Type B pancreatic cell (in vitro differentiated cells): ENCODE results near the gene ANKRD33. TPM values are rescaled to one million over a fixed set of nuclear protein-coding genes. Genes with fewer than 3 reads are reported as not detected.

Experiments used
- DNase-seq: peaks from one replicate; pipeline ENCODE4 v3.0.0; 2021; ENCODE audit warnings: mixed read lengths; ENCODE audit not compliant: unreplicated experiment; ENCODE audit errors: extremely low spot score
- H3K27ac Mint-ChIP-seq: 2 replicates; pipeline ENCODE4 v1.8.0; 2021; ENCODE audit warnings: mild to moderate bottlenecking, mixed read lengths
- H3K27me3 Mint-ChIP-seq: 2 replicates; pipeline ENCODE4 v1.8.0; 2021; ENCODE audit warnings: mixed read lengths
- H3K36me3 Mint-ChIP-seq: 2 replicates; pipeline ENCODE4 v1.8.0; 2021; ENCODE audit warnings: mixed read lengths
- H3K4me1 Mint-ChIP-seq: one replicate; pipeline ENCODE4 v1.8.0; 2021; ENCODE audit warnings: mixed read lengths; ENCODE audit not compliant: unreplicated experiment
- H3K4me3 Mint-ChIP-seq: 2 replicates; pipeline ENCODE4 v1.8.0; 2021; ENCODE audit warnings: mild to moderate bottlenecking, mixed read lengths
- H3K9me3 Mint-ChIP-seq: 2 replicates; pipeline ENCODE4 v1.8.0; 2021; ENCODE audit warnings: mixed read lengths
- CTCF ChIP-seq: fragments of 200-600 bp; sonication (generic); conservative IDR thresholded peaks from 2 replicates; pipeline ENCODE4 v1.5.0; 2021; ENCODE audit warnings: antibody characterized with exemption, mild to moderate bottlenecking
- total RNA-seq: library from RNA; stranded (reverse); gene quantifications from 2 replicates; pipeline ENCODE4 v1.2.1, GENCODE V29; 2021; ENCODE audit warnings: low replicate concordance

ANKRD33 gene
- total RNA-seq, 1 donor from 2014 or later, result 0.51 TPM

DNA sequence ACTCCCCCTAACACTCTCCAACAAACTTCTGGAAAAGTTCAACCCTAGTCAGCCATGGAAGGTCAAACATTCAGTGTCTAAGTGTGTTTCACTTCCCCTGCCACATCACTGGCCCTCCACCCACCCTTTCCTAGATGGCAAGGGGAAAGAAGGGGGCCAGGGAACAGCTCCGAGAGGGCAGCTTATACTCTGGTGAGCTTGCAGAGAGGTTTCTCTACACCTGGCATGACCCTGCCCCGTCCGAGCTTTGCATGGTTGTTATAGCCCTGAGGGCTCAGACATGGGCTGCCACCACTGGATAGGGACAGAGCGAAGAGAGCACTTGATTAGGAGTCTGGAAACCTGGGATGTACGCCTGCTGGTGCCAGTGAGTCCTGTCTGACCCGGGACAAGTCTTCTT is 23.4 kb downstream of the ANKRD33 start:
- no peak for DNase-seq
- Mint-ChIP-seq H3K27me3 (peaks cover 23% of the 10 kb centered on the region), H3K4me1 (peaks cover 25% of the 10 kb centered on the region), H3K27ac (no peak overlapping the region), H3K9me3 (no peaks in the 10 kb centered on the region), H3K36me3 (no peaks in the 10 kb centered on the region), H3K4me3 (no peak overlapping the region)
- TF ChIP-seq CTCF, result no peak

DNA sequence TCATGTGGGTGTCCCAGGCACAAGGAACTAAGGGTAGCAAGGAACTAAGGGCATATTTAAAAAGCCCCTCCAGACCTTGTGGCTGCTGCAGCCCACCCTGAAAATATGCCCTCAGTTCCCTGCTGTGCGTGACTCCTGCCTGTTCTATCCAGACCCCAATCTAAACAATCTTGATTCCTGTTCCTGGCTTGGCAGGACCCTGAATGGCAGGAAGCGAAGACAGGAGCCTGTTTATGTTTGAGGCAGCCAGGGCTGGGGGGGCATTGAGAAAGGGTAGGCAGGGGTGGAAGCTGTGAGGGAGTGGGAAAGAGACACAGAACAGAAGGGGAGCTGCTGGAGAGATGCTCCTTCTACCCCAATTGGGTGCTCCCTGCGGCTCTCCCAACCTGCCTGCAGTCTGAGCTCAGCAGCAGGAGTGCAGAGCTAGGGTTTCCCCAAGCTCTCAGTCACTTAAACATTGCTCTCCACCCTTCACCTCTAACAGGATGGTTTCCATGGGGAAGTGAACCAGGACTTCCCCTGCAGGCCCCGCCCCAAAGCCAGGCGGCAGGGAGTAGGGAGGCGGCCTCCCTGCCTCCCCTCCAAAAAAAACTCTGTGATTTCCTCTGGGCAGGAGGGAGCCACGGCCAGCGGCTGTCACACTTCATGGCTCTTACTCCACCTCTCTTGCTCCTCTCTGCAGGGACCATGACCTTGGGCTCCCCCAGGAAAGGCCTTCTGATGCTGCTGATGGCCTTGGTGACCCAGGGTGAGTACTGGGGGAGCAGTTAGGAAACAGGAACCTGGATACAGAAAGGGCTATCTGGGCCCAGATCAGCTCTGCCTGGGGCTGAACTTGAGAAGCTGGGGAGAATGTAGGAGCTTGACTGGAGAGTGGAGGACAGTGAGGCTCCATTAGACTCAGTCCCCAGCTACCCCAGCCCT is 24.1 kb downstream of the ANKRD33 start:
- H3K4me1 Mint-ChIP-seq, result peaks cover 25% of the 10 kb centered on the region
- H3K36me3 Mint-ChIP-seq, result no peaks in the 10 kb centered on the region
- no peak overlapping the region for H3K27ac Mint-ChIP-seq
- H3K9me3 Mint-ChIP-seq, result no peaks in the 10 kb centered on the region
- DNase-seq, result no peak
- H3K27me3 Mint-ChIP-seq, result peaks cover 23% of the 10 kb centered on the region
- no peak overlapping the region for H3K4me3 Mint-ChIP-seq
- TF ChIP-seq CTCF, result no peak

DNA sequence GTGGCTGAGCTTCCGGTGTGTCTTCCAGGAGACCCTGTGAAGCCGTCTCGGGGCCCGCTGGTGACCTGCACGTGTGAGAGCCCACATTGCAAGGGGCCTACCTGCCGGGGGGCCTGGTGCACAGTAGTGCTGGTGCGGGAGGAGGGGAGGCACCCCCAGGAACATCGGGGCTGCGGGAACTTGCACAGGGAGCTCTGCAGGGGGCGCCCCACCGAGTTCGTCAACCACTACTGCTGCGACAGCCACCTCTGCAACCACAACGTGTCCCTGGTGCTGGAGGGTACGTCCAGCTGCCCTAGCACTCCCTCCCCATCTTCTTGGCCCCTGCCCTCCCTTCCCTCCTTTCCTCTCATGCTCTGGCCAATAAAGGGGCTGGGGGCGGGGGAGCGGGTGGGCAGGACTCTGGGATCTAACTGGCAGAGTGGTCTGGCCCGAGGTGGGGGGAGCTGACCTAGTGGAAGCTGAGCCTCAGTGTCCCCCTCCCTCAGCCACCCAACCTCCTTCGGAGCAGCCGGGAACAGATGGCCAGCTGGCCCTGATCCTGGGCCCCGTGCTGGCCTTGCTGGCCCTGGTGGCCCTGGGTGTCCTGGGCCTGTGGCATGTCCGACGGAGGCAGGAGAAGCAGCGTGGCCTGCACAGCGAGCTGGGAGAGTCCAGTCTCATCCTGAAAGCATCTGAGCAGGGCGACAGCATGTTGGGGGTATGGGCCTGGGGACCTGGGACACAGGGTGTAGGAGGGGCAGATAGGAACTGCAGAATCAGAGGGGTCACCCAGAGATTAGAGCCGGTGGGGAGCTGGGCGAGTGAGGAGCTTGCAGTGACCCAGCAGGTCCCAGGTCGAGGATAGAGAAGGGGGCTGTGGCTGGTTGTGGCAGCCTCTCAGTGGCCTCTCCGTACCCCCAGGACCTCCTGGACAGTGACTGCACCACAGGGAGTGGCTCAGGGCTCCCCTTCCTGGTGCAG is 25.4 kb downstream of the ANKRD33 start:
- TF ChIP-seq CTCF, result no peak
- Mint-ChIP-seq H3K36me3 (no peaks in the 10 kb centered on the region), H3K9me3 (no peaks in the 10 kb centered on the region), H3K4me3 (no peak overlapping the region), H3K27me3 (peaks cover 19% of the 10 kb centered on the region), H3K27ac (no peak overlapping the region), H3K4me1 (peaks cover 38% of the 10 kb centered on the region)
- DNase-seq, result no peak

- no peak for DNase-seq
- H3K9me3 Mint-ChIP-seq, result no peaks in the 10 kb centered on the region
- H3K36me3 Mint-ChIP-seq, result no peaks in the 10 kb centered on the region
- H3K4me1 Mint-ChIP-seq, result peaks cover 39% of the 10 kb centered on the region
- no peak overlapping the region for H3K4me3 Mint-ChIP-seq
- H3K27ac Mint-ChIP-seq, result no peak overlapping the region
- peaks cover 12% of the 10 kb centered on the region for H3K27me3 Mint-ChIP-seq
- no peak for TF ChIP-seq CTCF
Measured at GRCh38 chr12:51914034-51914923, 26.4 kb downstream of the ANKRD33 start.
